Endothelial cell of umbilical vein (primary cell): Measurements from ENCODE around the gene CACNA1A. TPM values are rescaled to one million over a fixed set of nuclear protein-coding genes. Genes with fewer than 3 reads are reported as not detected.

Experiments used
- BruUV-seq: library from RNA; stranded (reverse); fragments of 400-500 nt; replicated peaks from 2 replicates; lab custom pipeline; 2021; lab: Mats Ljungman, UMichigan
- CTCF ChIA-PET: fragments of 300-600, 350-600 bp; sonication (Branson Sonifier 250); formaldehyde crosslinking; loops from one replicate; lab custom pipeline; 2021; ENCODE audit warnings: antibody characterized with exemption, inconsistent platforms; lab: Charles Lee
- POLR2A ChIA-PET: fragments of 300-600, 350-600 bp; sonication (Branson Sonifier 250); formaldehyde crosslinking; loops from one replicate; lab custom pipeline; 2021; ENCODE audit warnings: antibody characterized with exemption, inconsistent platforms; lab: Charles Lee
- DNase-seq: peaks from one replicate; pipeline ENCODE4 v3.0.0-alpha.2; 2011; ENCODE audit warnings: low read depth, low spot score
- FAIRE-seq: peaks from 2 replicates; lab custom pipeline; 2011; peaks lifted over from hg19 to GRCh38; lab: Jason Lieb, UNC
- H2AFZ ChIP-seq: 2 replicates; pipeline ENCODE4 v1.6.0; 2012; ENCODE audit warnings: low read depth, low read length, control low read depth, inconsistent platforms
- H3K27ac ChIP-seq: 2 replicates; pipeline ENCODE4 v1.5.1; 2011; ENCODE audit warnings: low read depth, mild to moderate bottlenecking, control low read depth, low read length, moderate library complexity; ENCODE audit not compliant: insufficient read depth
- H3K27me3 ChIP-seq, 2 experiments: 2 replicates each; pipeline versions ENCODE4 v1.6.0 to v1.6.1; 2011; ENCODE audit warnings: low read length in 2 of 2, mixed read lengths in 1 of 2; ENCODE audit not compliant: control insufficient read depth in 2 of 2, insufficient read depth in 2 of 2
- H3K36me3 ChIP-seq, 2 experiments: 2 replicates in 1 of 2; 3 replicates in 1 of 2; pipeline ENCODE4 v1.5.1; 2011; ENCODE audit warnings: low read length in 2 of 2, mild to moderate bottlenecking in 1 of 2, moderate library complexity in 1 of 2; ENCODE audit not compliant: control insufficient read depth in 2 of 2, insufficient read depth in 2 of 2; ENCODE audit errors: extremely low read depth in 1 of 2
- H3K4me1 ChIP-seq: 3 replicates; pipeline ENCODE4 v1.5.1; 2011; ENCODE audit warnings: mild to moderate bottlenecking, low read length; ENCODE audit not compliant: control insufficient read depth, insufficient read depth; ENCODE audit errors: extremely low read depth
- H3K4me2 ChIP-seq: 2 replicates; pipeline ENCODE4 v1.6.1; 2011; ENCODE audit warnings: low read length, control low read depth, mixed read lengths; ENCODE audit not compliant: insufficient read depth
- H3K4me3 ChIP-seq, 3 experiments: fragments of 200-600 bp in 1 of 3; sonication (generic), shearing (Covaris generic) in 1 of 3; replicated peaks in 1 of 3; 2 replicates each; pipeline ENCODE4 v1.5.1; 2011 to 2016; ENCODE audit warnings: control low read depth in 3 of 3, low read length in 3 of 3, mild to moderate bottlenecking in 2 of 3, inconsistent platforms in 1 of 3, low read depth in 1 of 3, moderate library complexity in 1 of 3; ENCODE audit not compliant: insufficient read depth in 1 of 3
- H3K79me2 ChIP-seq: 2 replicates; pipeline ENCODE4 v1.6.0; 2012; ENCODE audit warnings: low read length, inconsistent platforms; ENCODE audit not compliant: control insufficient read depth, insufficient read depth
- H3K9ac ChIP-seq: replicated peaks from 2 replicates; pipeline ENCODE3; 2011; ENCODE audit warnings: low read length, control low read depth; ENCODE audit not compliant: insufficient read depth; ENCODE audit errors: extremely low read depth
- H3K9me1 ChIP-seq: replicated peaks from 3 replicates; pipeline ENCODE4 v1.6.0; 2011; ENCODE audit warnings: mild to moderate bottlenecking, low read length; ENCODE audit not compliant: control insufficient read depth, insufficient read depth; ENCODE audit errors: extremely low read depth
- H3K9me3 ChIP-seq: replicated peaks from 2 replicates; pipeline ENCODE4 v1.5.1; 2012; ENCODE audit warnings: low read length, inconsistent platforms; ENCODE audit not compliant: control insufficient read depth, insufficient read depth
- H4K20me1 ChIP-seq: replicated peaks from 2 replicates; pipeline ENCODE3; 2011; ENCODE audit warnings: mild to moderate bottlenecking, low read length; ENCODE audit not compliant: control insufficient read depth, insufficient read depth; ENCODE audit errors: extremely low read depth
- CTCF ChIP-seq, 2 donors: IDR thresholded peaks; 1 replicate in 1 of 2; 2 replicates in 1 of 2; pipeline ENCODE4 v1.5.1; 2011; ENCODE audit warnings: low read length in 2 of 2, mild to moderate bottlenecking in 2 of 2, moderate library complexity in 2 of 2, control low read depth in 1 of 2, inconsistent platforms in 1 of 2, low read depth in 1 of 2; ENCODE audit not compliant: insufficient read depth in 1 of 2; ENCODE audit errors: extremely low read depth in 1 of 2
- EZH2 ChIP-seq: IDR thresholded peaks from 2 replicates; pipeline ENCODE4 v1.6.1; 2012; ENCODE audit warnings: borderline replicate concordance, low read depth, mild to moderate bottlenecking, moderate library complexity, low read length, inconsistent platforms; ENCODE audit not compliant: severe bottlenecking
- FOS ChIP-seq: IDR thresholded peaks from 2 replicates; pipeline ENCODE4 v1.6.1; 2011; ENCODE audit warnings: mild to moderate bottlenecking, low read length, moderate library complexity, borderline replicate concordance; ENCODE audit not compliant: insufficient read depth
- GATA2 ChIP-seq: IDR thresholded peaks from 2 replicates; pipeline ENCODE4 v1.7.0; 2011; ENCODE audit warnings: low read depth, mild to moderate bottlenecking, moderate library complexity, mixed read lengths, low read length; ENCODE audit not compliant: insufficient read length, insufficient read depth
- JUN ChIP-seq: IDR thresholded peaks from 2 replicates; pipeline ENCODE4 v1.6.1; 2011; ENCODE audit warnings: borderline replicate concordance, low read depth; ENCODE audit not compliant: insufficient read length, insufficient read depth
- MAX ChIP-seq: IDR thresholded peaks from 2 replicates; pipeline ENCODE4 v1.6.1; 2011; ENCODE audit not compliant: insufficient read depth, insufficient read length
- MYC ChIP-seq: IDR thresholded peaks from one replicate; pipeline ENCODE4 v1.6.1; 2011; ENCODE audit warnings: mild to moderate bottlenecking, low read depth, low read length
- POLR2A ChIP-seq: IDR thresholded peaks from 2 replicates; pipeline ENCODE4 v1.6.1; 2012; ENCODE audit warnings: low read depth, mild to moderate bottlenecking, control low read depth, low read length
- POLR2AphosphoS5 ChIP-seq: IDR thresholded peaks from 2 replicates; pipeline ENCODE4 v1.6.1; 2012; ENCODE audit warnings: low read depth, mild to moderate bottlenecking, control low read depth, low read length, moderate library complexity; ENCODE audit not compliant: insufficient read depth
- dilution Hi-C: fragments of 300-500 bp; cut with MboI; formaldehyde crosslinking; loops from one replicate; pipeline ENCODE4 v1.15.0; 2019; ENCODE audit warnings: low sequenced_read_pairs; ENCODE audit not compliant: extremely low pct_ligation_motif_present
- intact Hi-C: fragments of 100-400 bp; cut with micrococcal nuclease; formaldehyde crosslinking; loops from one replicate; pipeline ENCODE4 v1.10.0; 2022
- polyA plus RNA-seq, 4 experiments: library from polyadenylated mRNA; depleted of rRNA in 3 of 4; stranded (reverse) in 3 of 4; unstranded in 1 of 4; fragments of >200 nt; gene quantifications; 2 replicates each; pipeline versions ENCODE4 v1.2.1 to v1.2.3, GENCODE V29; 2011 to 2012; ENCODE audit warnings: missing spikeins in 1 of 4
- total RNA-seq: library from RNA; stranded (reverse); gene quantifications from 2 replicates; pipeline ENCODE4 v1.2.3, GENCODE V29; 2021

Gene CACNA1A
- total and polyA plus RNA-seq, 2 donors (not counting 3 experiments of a cell fraction or from before 2014, with no cell fraction given) = 0.17 to 0.38 TPM

- Histone ChIP-seq H3K9me3 (no peaks in the 10 kb centered on the region), H2AFZ (no peak overlapping the region), H3K4me2 (no peak overlapping the region), H3K9ac (no peak overlapping the region), H3K79me2 (no peaks in the 10 kb centered on the region), H3K27ac (no peak overlapping the region), H3K27me3 (no peaks in the 10 kb centered on the region), H3K9me1 (no peaks in the 10 kb centered on the region), H4K20me1 (no peaks in the 10 kb centered on the region), H3K36me3 (no peaks in the 10 kb centered on the region), H3K4me1 (no peaks in the 10 kb centered on the region), H3K4me3 (no peak overlapping the region)
- no TSS peak for BruUV-seq
- dilution Hi-C loops (no loop called here), intact Hi-C loops (no loop called here)
- DNase-seq = no peak
- TF ChIP-seq FOS (no peak), EZH2 (no peak), GATA2 (no peak), MAX (no peak), CTCF (IDR thresholded peaks at IDR 0.05; ENCODE audit: extremely low read depth in 1 of 2, insufficient read depth in 1 of 2, low read depth in 1 of 2, low read length in 2 of 2) (no peak), POLR2AphosphoS5 (no peak), MYC (no peak), JUN (no peak), POLR2A (no peak)
- no peak for FAIRE-seq
- CTCF ChIA-PET = interaction anchor here (1.0 to 1.8 kb wide), 2 partner anchors 8 to 303 kb away, joined by 3 to 9 read pairs; no protein-coding TSS in a partner anchor
- POLR2A ChIA-PET = no interaction called here
Measured at GRCh38 chr19:13286195-13286985, 219.9 kb downstream of the CACNA1A start.
